Thoracic aorta (tissue), 2 donors: ENCODE measurements around the gene BAAT. TPM values are rescaled to one million over a fixed set of nuclear protein-coding genes. Genes with fewer than 3 reads are reported as not detected.

Source experiments
- ATAC-seq: fragments of 150-250 bp; one replicate; pipeline ENCODE4 v1.8.0; 2017; ENCODE audit warnings: low read depth; ENCODE audit not compliant: insufficient number of reproducible peaks, low FRiP score
- DNase-seq: peaks from one replicate; pipeline ENCODE4 v3.0.0-alpha.2; 2020; ENCODE audit warnings: low spot score
- H3K27ac ChIP-seq, 2 donors: fragments of 200-600 bp; sonication (generic); 1 replicate in 1 of 2; 2 replicates in 1 of 2; pipeline ENCODE4 v1.5.1; 2016; ENCODE audit warnings: mild to moderate bottlenecking in 2 of 2, moderate library complexity in 2 of 2
- H3K27me3 ChIP-seq: fragments of 200-600 bp; sonication (generic); replicated peaks from 2 replicates; pipeline ENCODE4 v1.6.0; 2016; ENCODE audit warnings: mild to moderate bottlenecking; ENCODE audit not compliant: insufficient read depth
- H3K36me3 ChIP-seq: fragments of 200-600 bp; sonication (generic); one replicate; pipeline ENCODE4 v1.5.1; 2016
- H3K4me1 ChIP-seq, 2 donors: fragments of 200-600 bp; sonication (generic); 1 replicate in 1 of 2; 2 replicates in 1 of 2; pipeline versions ENCODE4 v1.5.1 to v1.6.0; 2016; ENCODE audit warnings: low read depth in 2 of 2, mild to moderate bottlenecking in 1 of 2; ENCODE audit not compliant: control insufficient read depth in 1 of 2
- H3K4me3 ChIP-seq: fragments of 200-600 bp; sonication (generic); 2 replicates; pipeline ENCODE4 v1.5.1; 2016; ENCODE audit warnings: mild to moderate bottlenecking
- H3K9me3 ChIP-seq: fragments of 200-600 bp; sonication (generic); 2 replicates; pipeline ENCODE4 v1.5.1; 2016
- total RNA-seq, 2 donors: library from RNA; depleted of rRNA; stranded (reverse); fragments of >200 nt; gene quantifications; one replicate each; pipeline versions ENCODE4 v1.1.0 to v1.2.3, GENCODE V29; 2016
- TF ChIP-seq, protein P1 (sequence below): fragments of 200-600 bp; sonication (generic); IDR thresholded peaks from one replicate; pipeline ENCODE4 v1.5.1; 2019; ENCODE audit warnings: antibody characterized with exemption

Gene BAAT
- total RNA-seq, 2 donors from 2014 or later: 0.92 TPM; not detected in 1

- H3K4me3 ChIP-seq: no peak overlapping the region
- no peaks in the 10 kb centered on the region for H3K36me3 ChIP-seq
- H3K27ac ChIP-seq: no peak overlapping the region
- ATAC-seq (no peak), DNase-seq (no peak)
- TF ChIP-seq, protein P1, sequence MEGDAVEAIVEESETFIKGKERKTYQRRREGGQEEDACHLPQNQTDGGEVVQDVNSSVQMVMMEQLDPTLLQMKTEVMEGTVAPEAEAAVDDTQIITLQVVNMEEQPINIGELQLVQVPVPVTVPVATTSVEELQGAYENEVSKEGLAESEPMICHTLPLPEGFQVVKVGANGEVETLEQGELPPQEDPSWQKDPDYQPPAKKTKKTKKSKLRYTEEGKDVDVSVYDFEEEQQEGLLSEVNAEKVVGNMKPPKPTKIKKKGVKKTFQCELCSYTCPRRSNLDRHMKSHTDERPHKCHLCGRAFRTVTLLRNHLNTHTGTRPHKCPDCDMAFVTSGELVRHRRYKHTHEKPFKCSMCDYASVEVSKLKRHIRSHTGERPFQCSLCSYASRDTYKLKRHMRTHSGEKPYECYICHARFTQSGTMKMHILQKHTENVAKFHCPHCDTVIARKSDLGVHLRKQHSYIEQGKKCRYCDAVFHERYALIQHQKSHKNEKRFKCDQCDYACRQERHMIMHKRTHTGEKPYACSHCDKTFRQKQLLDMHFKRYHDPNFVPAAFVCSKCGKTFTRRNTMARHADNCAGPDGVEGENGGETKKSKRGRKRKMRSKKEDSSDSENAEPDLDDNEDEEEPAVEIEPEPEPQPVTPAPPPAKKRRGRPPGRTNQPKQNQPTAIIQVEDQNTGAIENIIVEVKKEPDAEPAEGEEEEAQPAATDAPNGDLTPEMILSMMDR: no peak
- no peaks in the 10 kb centered on the region for H3K9me3 ChIP-seq
- no peaks in the 10 kb centered on the region for H3K4me1 ChIP-seq
- no peaks in the 10 kb centered on the region for H3K27me3 ChIP-seq
These were observed 15.5 kb downstream of the BAAT start for GRCh38 chr9:101369286-101369685.

- no peaks in the 10 kb centered on the region for H3K36me3 ChIP-seq
- TF ChIP-seq, protein P1: no peak
- no peaks in the 10 kb centered on the region for H3K9me3 ChIP-seq
- H3K4me3 ChIP-seq: no peak overlapping the region
- no peaks in the 10 kb centered on the region for H3K4me1 ChIP-seq
- ATAC-seq (no peak), DNase-seq (no peak)
- H3K27me3 ChIP-seq: no peaks in the 10 kb centered on the region
- H3K27ac ChIP-seq: no peak overlapping the region
These were observed 17.5 kb downstream of the BAAT start for GRCh38 chr9:101367323-101367722.

- DNase-seq (no peak), ATAC-seq (no peak)
- no peaks in the 10 kb centered on the region for H3K4me1 ChIP-seq
- TF ChIP-seq, protein P1: no peak
- no peak overlapping the region for H3K4me3 ChIP-seq
- H3K36me3 ChIP-seq: no peaks in the 10 kb centered on the region
- no peaks in the 10 kb centered on the region for H3K9me3 ChIP-seq
- no peak overlapping the region for H3K27ac ChIP-seq
- H3K27me3 ChIP-seq: no peaks in the 10 kb centered on the region
These were observed 18.6 kb downstream of the BAAT start for GRCh38 chr9:101366038-101366756.

DNA sequence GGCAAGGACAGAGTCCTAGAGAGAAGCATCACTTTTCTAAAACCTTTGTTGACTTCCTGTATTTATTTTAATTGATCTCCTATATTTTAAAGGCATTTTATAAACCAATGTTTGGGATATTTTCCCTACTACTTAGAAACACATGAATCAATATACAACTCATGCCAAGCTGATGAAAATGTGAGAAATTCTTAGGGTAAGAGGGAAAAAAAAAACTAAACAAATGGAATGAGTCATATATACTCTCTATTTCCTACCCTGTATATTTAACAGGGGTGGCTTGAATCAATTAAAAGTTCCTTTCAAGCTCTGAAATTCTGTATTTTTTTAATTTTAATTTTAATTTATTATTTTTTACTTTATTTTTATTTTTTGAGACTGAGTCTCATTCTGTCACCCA lies 19.6 kb downstream of the BAAT start:
- Histone ChIP-seq H3K9me3 (no peaks in the 10 kb centered on the region), H3K27me3 (no peaks in the 10 kb centered on the region), H3K4me1 (no peaks in the 10 kb centered on the region), H3K36me3 (no peaks in the 10 kb centered on the region), H3K4me3 (no peak overlapping the region), H3K27ac (no peak overlapping the region)
- TF ChIP-seq, protein P1: no peak
- DNase-seq (no peak), ATAC-seq (no peak)

GRCh38 chr9:101362450-101362849 lies 22.4 kb downstream of the BAAT start:
- H3K4me1 ChIP-seq: no peaks in the 10 kb centered on the region
- TF ChIP-seq, protein P1: no peak
- H3K4me3 ChIP-seq: no peak overlapping the region
- no peaks in the 10 kb centered on the region for H3K9me3 ChIP-seq
- H3K27ac ChIP-seq: no peak overlapping the region
- no peaks in the 10 kb centered on the region for H3K36me3 ChIP-seq
- ATAC-seq: no peak
- no peaks in the 10 kb centered on the region for H3K27me3 ChIP-seq
- DNase-seq: no peak
